Neural progenitor cell (in vitro differentiated cells): ENCODE results near the gene VWA2. TPM values are rescaled to one million over a fixed set of nuclear protein-coding genes. Genes with fewer than 3 reads are reported as not detected.

Source experiments
- DNase-seq: peaks from one replicate; pipeline ENCODE4 v3.0.0-alpha.2; 2016; ENCODE audit warnings: low spot score
- H2AFZ ChIP-seq: fragments of 200-600 bp; sonication (generic); replicated peaks from 2 replicates; pipeline ENCODE4 v1.6.1; 2016; ENCODE audit warnings: antibody characterized with exemption
- H3F3A ChIP-seq: fragments of 200-600 bp; sonication (generic); 2 replicates; pipeline ENCODE4 v1.6.1; 2016; ENCODE audit warnings: antibody characterized with exemption, low read depth
- H3K27ac ChIP-seq: fragments of 200-600 bp; sonication (generic); 2 replicates; pipeline ENCODE4 v1.5.1; 2016; ENCODE audit warnings: mild to moderate bottlenecking
- H3K27me3 ChIP-seq: fragments of 200-600 bp; sonication (generic); 2 replicates; pipeline ENCODE4 v1.6.1; 2016; ENCODE audit warnings: mild to moderate bottlenecking, moderate library complexity
- H3K36me3 ChIP-seq: fragments of 200-600 bp; sonication (generic); 2 replicates; pipeline ENCODE4 v1.5.1; 2016
- H3K4me1 ChIP-seq: fragments of 200-600 bp; sonication (generic); 2 replicates; pipeline ENCODE4 v1.6.1; 2016; ENCODE audit warnings: mixed run types
- H3K4me2 ChIP-seq: fragments of 200-600 bp; sonication (generic); 2 replicates; pipeline ENCODE4 v1.6.1; 2016
- H3K4me3 ChIP-seq: fragments of 200-600 bp; sonication (generic); 2 replicates; pipeline ENCODE4 v1.5.1; 2016
- H3K79me2 ChIP-seq: fragments of 200-600 bp; sonication (generic); 2 replicates; pipeline ENCODE4 v1.6.1; 2016; ENCODE audit warnings: low read depth
- H3K9ac ChIP-seq: fragments of 200-600 bp; sonication (generic); 2 replicates; pipeline ENCODE4 v1.6.1; 2016
- H3K9me3 ChIP-seq: fragments of 200-600 bp; sonication (generic); 2 replicates; pipeline ENCODE4 v1.5.1; 2016; ENCODE audit warnings: low read depth
- H4K20me1 ChIP-seq: fragments of 200-600 bp; sonication (generic); 2 replicates; pipeline ENCODE4 v1.6.1; 2016; ENCODE audit warnings: low read depth
- H3K27ac Mint-ChIP-seq: 3 replicates; pipeline ENCODE4 v1.8.0; 2021; ENCODE audit warnings: mixed read lengths
- H3K27me3 Mint-ChIP-seq: 2 replicates; pipeline ENCODE4 v1.8.0; 2022; ENCODE audit warnings: low read depth, mild to moderate bottlenecking, inconsistent platforms, moderate library complexity, mixed read lengths; ENCODE audit not compliant: insufficient read depth
- H3K36me3 Mint-ChIP-seq: 3 replicates; pipeline ENCODE4 v1.8.0; 2021; ENCODE audit warnings: mixed read lengths
- H3K4me1 Mint-ChIP-seq: 3 replicates; pipeline ENCODE4 v1.8.0; 2021; ENCODE audit warnings: mixed read lengths
- H3K4me3 Mint-ChIP-seq: 3 replicates; pipeline ENCODE4 v1.8.0; 2021; ENCODE audit warnings: mild to moderate bottlenecking, moderate library complexity, mixed read lengths
- H3K9me3 Mint-ChIP-seq: 3 replicates; pipeline ENCODE4 v1.8.0; 2020; ENCODE audit warnings: mixed read lengths
- CTCF ChIP-seq: fragments of 200-600 bp; sonication (generic); IDR thresholded peaks from 2 replicates; pipeline ENCODE4 v1.5.1; 2017; ENCODE audit warnings: antibody characterized with exemption, mild to moderate bottlenecking
- EZH2 ChIP-seq: fragments of 200-600 bp; sonication (generic); IDR thresholded peaks from 2 replicates; pipeline ENCODE4 v1.6.1; 2017; ENCODE audit warnings: antibody characterized with exemption, mild to moderate bottlenecking, moderate library complexity
- EZH2phosphoT487 ChIP-seq: fragments of 200-600 bp; sonication (generic); IDR thresholded peaks from 2 replicates; pipeline ENCODE4 v1.6.1; 2017; ENCODE audit warnings: antibody characterized with exemption
- total RNA-seq: library from RNA; depleted of rRNA; stranded (reverse); fragments of >200 nt; gene quantifications from 2 replicates; pipeline ENCODE4 v1.2.3, GENCODE V29; 2015; ENCODE audit warnings: low replicate concordance

Gene VWA2
- total RNA-seq, 1 donor from 2014 or later, result not detected

- Mint-ChIP-seq H3K27ac (no peak overlapping the region), H3K4me1 (peaks cover 23% of the 10 kb centered on the region), H3K4me3 (peak overlapping the region; percentile 46), H3K9me3 (no peaks in the 10 kb centered on the region), H3K36me3 (no peaks in the 10 kb centered on the region), H3K27me3 (peaks cover 26% of the 10 kb centered on the region)
- no peak overlapping the region for H3K9ac ChIP-seq
- H3K4me2 ChIP-seq, result peak overlapping the region; percentile 82
- no peaks in the 10 kb centered on the region for H3K36me3 ChIP-seq
- H3F3A ChIP-seq, result peaks cover 13% of the 10 kb centered on the region
- H3K27me3 ChIP-seq, result peaks cover 66% of the 10 kb centered on the region
- DNase-seq, result peak; percentile 29
- H4K20me1 ChIP-seq, result no peaks in the 10 kb centered on the region
- TF ChIP-seq EZH2phosphoT487 (no peak), CTCF (no peak), EZH2 (no peak)
- no peaks in the 10 kb centered on the region for H3K9me3 ChIP-seq
- H3K4me1 ChIP-seq, result peaks cover 16% of the 10 kb centered on the region
- no peaks in the 10 kb centered on the region for H3K79me2 ChIP-seq
- H3K27ac ChIP-seq, result no peak overlapping the region
- peak overlapping the region; percentile 92 for H2AFZ ChIP-seq
- H3K4me3 ChIP-seq, result peak overlapping the region; percentile 59
Measured at GRCh38 chr10:114239994-114240345, 916 bp downstream of the VWA2 start.

- H3K9ac ChIP-seq, result no peak overlapping the region
- Mint-ChIP-seq H3K4me1 (peaks cover 29% of the 10 kb centered on the region), H3K4me3 (no peak overlapping the region), H3K9me3 (no peaks in the 10 kb centered on the region), H3K27ac (no peak overlapping the region), H3K27me3 (peaks cover 27% of the 10 kb centered on the region), H3K36me3 (no peaks in the 10 kb centered on the region)
- H3K4me2 ChIP-seq, result no peak overlapping the region
- H4K20me1 ChIP-seq, result no peaks in the 10 kb centered on the region
- no peaks in the 10 kb centered on the region for H3K36me3 ChIP-seq
- TF ChIP-seq CTCF (no peak), EZH2phosphoT487 (no peak), EZH2 (no peak)
- H3K4me3 ChIP-seq, result no peak overlapping the region
- H2AFZ ChIP-seq, result no peak overlapping the region
- peaks cover 13% of the 10 kb centered on the region for H3F3A ChIP-seq
- no peak overlapping the region for H3K27ac ChIP-seq
- H3K9me3 ChIP-seq, result no peaks in the 10 kb centered on the region
- peaks cover 16% of the 10 kb centered on the region for H3K4me1 ChIP-seq
- peaks cover 66% of the 10 kb centered on the region for H3K27me3 ChIP-seq
- H3K79me2 ChIP-seq, result no peaks in the 10 kb centered on the region
- DNase-seq, result no peak
Measured at GRCh38 chr10:114242235-114242634, 3.2 kb downstream of the VWA2 start.

DNA sequence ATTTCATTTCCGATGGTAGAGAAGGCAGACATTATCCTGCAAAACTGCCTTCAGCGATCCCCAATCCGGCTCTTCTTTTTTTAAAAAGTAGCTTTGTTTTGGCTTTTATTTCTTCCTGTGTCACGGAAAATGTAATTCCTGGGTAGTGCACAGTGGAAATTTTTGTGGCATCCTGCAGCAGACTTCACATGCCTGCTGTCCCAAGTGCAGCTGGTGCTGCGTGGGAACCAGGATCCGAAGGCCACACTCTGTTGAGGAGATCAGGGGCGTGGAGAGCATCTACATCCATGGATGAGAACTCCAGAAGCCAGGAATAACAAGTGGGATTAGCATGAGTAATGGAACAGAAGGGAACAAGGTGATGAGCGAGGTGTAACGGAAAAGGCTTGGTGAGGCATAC lies 4.6 kb downstream of the VWA2 start:
- H3K9ac ChIP-seq, result no peak overlapping the region
- no peak for TF ChIP-seq EZH2
- TF ChIP-seq EZH2phosphoT487, result no peak
- no peak for TF ChIP-seq CTCF
- no peak overlapping the region for H3K4me2 ChIP-seq
- peaks cover 52% of the 10 kb centered on the region for H3K27me3 ChIP-seq
- H3K4me1 Mint-ChIP-seq, result peaks cover 29% of the 10 kb centered on the region
- no peaks in the 10 kb centered on the region for H3K9me3 ChIP-seq
- H3K36me3 ChIP-seq, result no peaks in the 10 kb centered on the region
- no peak overlapping the region for H3K4me3 Mint-ChIP-seq
- no peak overlapping the region for H3K27ac ChIP-seq
- no peaks in the 10 kb centered on the region for H3K9me3 Mint-ChIP-seq
- peaks cover 13% of the 10 kb centered on the region for H3F3A ChIP-seq
- H2AFZ ChIP-seq, result no peak overlapping the region
- no peak for DNase-seq
- H3K27ac Mint-ChIP-seq, result no peak overlapping the region
- no peak overlapping the region for H3K4me3 ChIP-seq
- no peaks in the 10 kb centered on the region for H4K20me1 ChIP-seq
- no peaks in the 10 kb centered on the region for H3K36me3 Mint-ChIP-seq
- peaks cover 14% of the 10 kb centered on the region for H3K4me1 ChIP-seq
- peaks cover 16% of the 10 kb centered on the region for H3K27me3 Mint-ChIP-seq
- no peaks in the 10 kb centered on the region for H3K79me2 ChIP-seq
